Stimulated activated CD8-positive, alpha-beta memory T cell treated with anti-CD3 and anti-CD28 coated beads, Interleukin-4, amount 100 ng/mL, for 48 hours (primary cell): ENCODE measurements around the gene STARD5.
A peak's percentile ranks its signal among the peaks of the same experiment; 100 is the strongest.

Source experiments
- DNase-seq: peaks from one replicate; pipeline ENCODE4 v3.0.0-alpha.2; 2020

The STARD5 gene

DNA sequence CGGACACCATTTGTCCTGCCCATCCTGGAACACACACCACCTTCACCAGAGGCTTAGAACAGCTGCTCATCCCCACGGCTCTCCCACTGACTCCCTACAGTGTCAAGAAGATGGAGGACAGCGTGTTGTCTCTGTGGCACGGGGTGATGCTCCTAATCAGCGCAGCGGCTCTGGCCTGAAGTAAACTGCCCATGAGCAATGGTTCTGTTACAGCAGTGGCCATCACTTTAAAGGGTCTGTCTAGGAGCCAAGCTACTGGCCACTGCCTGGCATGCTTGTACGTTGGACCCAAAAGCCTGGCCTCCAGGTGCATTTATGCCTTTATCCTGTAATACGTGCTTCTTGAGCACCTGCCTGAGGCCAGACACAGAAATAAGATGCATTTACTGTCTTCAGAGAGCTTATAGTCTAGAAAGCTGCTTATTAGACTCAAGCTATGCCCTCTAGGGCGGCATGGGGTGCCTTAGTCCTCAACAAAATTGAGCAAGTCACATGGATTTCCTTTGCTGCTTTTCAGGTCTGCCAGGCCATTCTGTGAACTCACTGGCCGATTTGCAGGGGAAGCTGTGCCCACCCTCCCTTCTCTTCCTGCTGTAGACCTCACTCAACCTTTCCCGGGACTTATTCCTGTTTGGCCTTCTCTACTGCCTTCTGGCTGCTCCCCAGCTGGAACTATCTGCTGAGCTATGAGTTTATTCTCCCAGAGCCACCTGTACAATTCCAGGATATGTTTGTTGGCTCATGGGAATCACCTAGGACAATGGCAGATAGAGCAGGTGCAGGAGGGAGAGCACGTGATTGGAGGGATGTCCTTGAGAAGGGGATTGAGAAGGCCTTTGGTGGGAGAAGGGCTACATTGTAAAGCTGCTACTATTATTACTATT, 51.9 kb downstream of the STARD5 start:
- peak; percentile 20 for DNase-seq

DNA sequence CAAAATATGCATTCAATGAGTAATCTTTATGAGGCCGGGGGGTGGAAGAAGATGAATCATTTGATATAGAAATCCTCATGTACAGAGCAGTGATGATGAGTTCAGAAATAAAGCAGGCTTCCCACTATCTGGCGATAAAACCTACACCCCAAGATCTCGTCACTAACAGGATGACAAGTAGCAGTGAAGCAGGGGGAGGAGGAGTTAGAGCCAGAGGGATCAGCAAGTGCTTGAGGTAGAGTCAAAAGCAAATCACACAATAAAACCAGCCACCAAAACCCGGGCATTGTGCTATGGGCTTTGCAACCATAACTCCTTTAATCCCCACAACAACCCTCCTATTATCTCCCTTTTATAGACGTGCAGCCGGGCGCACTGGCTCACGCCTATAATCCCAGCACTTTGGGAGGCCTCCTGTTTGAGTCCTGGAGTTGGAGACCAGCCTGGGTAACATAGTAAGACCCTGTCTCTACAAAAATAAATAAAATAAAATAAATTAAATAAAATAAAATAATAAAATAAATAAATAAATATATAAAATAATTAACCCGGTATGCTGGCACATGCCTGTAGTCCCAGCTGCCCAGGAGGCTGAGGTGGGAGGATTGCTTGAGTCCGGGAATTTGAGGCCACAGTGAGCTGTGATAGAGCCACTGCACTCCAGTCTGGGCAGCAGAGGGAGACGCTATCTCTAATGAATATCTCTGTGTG, 53.0 kb downstream of the STARD5 start:
- peak; percentile 24 for DNase-seq

DNA sequence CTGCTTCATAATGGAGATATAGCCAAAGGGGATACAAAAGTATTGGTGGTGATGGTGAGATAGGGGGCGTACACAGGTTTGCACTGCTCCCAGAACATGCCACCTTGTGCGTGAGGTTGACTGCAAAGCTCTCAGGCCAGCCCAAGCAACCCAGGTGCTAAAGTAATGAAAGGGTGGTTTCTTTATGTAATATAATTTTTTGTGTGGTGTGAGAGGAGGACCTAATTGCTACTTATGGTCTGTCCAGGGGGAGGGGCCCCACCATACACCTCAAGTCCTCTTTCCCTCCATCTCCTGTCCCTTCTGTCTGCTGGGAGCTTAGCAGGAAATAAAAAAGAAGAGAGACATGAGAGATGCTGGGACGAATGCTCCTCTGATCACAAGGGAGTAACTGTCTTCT, 53.8 kb downstream of the STARD5 start:
- DNase-seq = peak; percentile 17

DNA sequence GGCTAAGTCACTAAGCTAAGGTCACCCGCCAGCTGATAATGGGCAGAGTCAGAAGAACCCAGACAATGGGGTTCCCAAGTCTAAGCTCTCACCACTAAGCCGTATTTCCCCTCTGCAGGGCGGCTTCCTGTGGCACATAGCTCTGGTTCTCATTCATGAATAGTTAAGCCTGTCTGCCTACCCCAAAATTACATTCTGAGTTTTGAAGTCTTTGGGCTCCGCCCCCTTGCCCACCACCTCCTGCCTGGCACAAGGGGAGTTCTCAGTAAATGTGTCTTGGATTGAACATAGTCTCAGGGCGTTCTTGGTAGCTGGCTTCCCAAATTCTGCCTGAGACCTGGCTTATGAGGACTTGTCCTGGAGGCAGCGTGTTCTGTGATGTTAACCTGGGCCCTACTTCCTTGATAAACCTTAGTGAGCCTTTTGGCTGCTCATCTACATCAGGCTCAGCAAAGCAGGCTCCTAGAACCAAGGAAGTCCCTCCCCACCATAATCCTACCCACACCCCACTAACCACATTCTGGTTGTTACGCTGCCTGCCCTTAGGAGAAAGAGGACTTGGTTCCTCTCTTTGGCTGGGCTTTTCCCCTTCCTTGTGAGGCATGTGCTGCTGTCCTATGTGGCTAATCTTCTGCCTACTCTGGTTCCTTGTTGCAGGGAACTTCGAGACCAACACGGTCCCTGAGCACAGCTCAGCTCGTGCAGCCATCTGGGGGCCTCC, 54.9 kb downstream of the STARD5 start:
- peak; percentile 31 for DNase-seq

DNA sequence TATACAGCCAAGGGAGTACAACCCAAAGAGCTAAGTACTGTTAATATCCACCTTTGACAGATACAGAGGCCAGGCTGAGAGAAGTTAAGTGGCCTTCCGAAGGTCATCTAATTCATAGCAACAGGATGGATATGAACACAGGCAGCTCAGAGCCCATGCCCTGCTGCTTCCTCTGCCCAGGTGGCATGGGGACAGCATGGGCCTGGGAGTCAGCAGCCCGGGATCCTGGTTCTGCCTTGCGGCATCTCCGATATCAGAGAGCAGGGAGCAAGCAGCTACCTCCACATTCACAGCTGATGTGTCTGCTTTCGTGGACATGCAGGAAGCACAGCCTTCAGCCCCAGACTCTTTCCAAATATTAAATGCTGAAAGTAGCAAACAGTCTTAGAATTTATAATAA, 55.6 kb downstream of the STARD5 start:
- no peak for DNase-seq

DNA sequence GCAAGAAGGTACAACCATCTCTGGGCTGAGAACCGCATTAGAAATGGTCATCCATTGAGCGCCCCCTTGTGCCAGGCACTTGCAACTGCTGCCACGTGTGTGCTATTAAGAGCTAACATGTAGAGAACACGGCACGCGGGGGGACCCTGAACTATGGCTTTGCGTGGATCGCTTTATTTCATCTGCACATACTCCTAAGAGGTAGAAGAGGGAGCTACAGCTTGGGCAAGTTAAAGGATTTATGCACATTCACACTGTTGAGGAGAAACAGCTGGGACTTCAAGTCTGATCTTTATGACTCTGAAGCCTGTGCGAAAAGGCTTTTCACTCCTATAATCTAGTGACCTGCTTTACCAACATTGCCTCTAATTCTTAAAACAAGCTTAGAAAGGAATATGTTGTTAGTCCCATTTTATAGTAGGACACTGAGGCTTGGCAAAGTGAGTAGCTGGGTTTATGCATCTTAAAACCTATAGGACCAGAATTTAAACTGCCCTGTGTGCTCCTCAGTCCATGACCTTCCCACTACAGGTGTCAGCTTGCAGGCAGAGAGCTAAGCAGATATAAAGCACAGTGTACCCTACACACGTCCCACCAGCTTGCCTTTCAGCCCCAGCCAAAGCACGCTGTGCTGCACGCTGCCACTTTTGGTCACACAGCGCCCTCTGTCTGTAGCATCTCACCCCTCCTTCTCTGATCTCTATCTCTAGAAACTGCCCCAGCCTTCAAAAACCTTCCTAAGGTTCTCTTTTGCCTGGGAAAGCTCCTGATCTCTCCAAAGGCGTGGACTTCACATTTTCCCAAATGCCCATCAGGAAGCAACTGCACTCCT, 57.8 kb downstream of the STARD5 start:
- peak; percentile 93 for DNase-seq

DNA sequence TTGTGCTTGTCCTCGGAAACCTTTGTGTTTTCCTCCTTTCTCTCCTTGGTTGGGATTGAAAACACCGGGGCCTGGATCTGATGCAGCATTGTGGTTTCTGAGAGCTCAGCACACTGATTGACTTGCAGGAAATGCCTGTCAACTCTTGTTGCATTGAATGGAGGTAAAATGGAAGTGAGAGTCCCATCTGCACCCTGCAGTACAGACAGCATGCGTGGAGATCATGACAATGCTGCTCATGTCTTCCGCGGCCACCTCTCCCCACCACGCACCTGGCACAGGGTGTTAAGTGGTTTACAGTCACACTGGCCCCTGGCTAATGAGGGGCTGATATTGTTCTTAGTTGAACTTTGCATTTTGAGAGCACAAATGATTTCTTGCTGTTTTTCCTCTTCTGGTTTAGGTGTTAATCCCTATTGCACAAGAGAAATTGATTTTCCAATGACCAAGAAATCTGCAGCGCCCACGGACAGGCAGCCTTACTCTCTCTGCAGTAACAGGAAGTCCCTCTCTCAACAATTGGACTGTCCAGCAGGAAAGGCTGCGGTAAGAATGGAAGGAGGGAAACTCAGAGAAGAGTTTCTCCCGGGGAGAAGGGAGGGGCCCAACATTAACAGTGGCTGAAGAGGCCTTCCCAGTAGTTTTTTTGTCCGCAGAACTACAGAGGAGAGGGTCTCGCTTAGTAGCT, 58.5 kb downstream of the STARD5 start:
- DNase-seq = no peak

DNA sequence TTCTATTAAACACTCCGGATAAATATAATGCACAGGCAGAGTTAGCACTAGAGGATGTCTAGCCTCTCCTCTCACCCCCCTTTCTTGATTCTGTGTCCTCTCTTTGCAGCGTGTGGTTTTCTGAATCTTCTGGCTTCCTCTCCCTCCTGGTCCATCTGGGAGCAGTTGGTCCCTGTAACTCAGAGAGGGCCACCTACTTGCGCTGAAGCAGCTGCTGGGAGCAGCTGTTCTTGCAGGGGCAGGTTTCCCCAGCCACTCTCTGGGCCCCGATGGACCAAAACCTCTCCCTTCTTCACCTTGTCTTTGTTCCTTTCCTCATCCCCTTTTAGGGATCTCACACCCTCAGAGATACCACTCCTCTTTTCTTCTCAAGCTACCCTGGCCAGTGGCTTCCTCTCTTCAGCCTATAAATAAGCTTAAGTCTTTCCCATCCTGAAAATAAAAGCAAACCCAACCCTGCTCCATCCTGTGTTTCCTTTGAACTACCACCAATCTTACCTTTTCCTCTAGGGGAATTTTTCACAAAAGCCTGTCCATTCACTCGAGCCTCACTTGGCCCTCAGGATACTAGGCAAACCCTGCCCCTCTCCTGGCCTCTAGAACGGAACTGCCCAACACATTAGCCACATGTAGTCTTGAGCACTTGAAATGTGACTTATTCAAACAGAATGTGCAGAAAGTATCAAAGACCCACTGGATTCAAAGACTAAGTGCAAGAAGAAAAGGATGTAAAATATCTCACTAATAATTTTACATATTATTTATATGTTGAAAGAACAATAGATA, 59.7 kb downstream of the STARD5 start:
- DNase-seq = no peak

DNA sequence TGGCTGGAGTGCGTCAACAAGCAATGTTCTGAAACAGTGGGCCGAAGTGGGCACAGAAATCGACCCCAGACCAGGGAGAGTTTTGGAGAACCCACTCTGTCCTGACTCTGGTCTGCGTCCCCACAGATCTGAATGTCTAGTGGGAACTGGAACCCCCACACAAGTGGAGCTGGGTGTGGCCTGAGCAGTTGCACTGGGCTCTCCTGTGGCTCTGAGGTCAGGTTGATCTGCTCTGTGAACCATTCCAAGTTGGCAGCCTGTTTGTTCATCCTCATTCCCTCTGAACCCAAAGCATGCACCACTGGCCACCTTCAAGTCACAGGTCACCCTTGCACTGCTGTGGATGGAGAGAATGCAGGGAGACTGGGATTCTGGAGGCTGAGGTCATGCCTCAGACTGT, 60.5 kb downstream of the STARD5 start:
- no peak for DNase-seq

DNA sequence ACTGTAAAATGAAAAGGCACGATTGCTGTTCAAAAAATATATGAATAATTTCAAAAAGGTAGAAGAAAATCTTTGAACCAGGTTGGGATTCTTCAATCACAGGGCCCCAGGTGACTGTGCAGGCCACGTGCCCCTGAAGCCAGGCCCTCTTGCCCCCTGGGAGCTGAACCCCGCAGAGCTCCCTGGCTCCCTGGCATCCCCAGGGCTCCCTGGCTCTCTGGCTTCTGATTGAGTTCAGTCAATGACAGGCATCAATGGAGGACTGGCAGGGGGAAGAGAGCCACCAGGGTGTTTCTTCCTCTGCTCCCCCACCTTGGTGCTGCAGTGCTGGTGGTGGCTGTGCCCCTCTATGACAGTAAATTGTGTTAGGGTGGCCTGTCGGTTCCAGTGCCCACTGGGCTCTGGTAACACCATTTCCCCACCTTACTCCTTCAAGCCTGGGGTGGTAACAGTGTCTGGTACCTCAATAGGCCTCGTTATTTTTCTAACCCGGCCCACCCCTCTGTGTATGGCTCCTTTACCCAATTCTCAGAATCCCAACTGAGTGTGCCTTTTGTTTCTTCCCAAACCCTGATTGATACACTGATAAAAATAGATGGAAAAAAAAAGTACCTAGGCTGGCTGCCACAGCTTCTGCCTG, 62.6 kb downstream of the STARD5 start:
- DNase-seq = no peak

DNA sequence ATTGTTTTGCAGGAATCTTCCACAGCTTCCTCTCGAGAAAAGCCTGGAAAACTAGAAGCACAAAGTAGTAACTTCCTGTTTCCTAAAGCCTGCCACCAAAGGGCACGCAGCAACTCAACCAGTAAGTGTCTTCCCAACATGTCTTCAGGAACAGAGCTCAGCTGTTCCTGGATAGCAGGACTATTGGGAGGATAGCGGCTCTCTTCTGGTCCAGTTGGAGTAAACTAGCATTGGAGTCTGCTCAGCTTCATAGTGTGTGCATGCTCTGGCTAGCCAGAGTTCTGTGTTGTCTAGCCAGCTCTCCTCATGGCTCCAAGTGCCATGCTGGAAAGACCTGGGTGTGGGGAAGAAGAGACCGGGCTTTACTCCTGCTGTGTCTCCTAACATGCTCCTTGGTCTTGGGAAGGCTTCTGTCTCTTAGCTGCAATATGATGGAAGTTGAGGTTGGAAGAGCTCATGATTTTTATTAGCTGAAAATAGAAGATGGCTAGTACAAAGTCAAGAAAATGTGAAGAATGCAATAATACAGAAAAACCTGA, 64.1 kb downstream of the STARD5 start:
- DNase-seq = no peak
